IMR-90 (cell line): ENCODE results near the gene RAB40C. TPM values are rescaled to one million over a fixed set of nuclear protein-coding genes. Genes with fewer than 3 reads are reported as not detected.
A peak's percentile ranks its signal among the peaks of the same experiment; 100 is the strongest.

Experiments
- ATAC-seq: fragments of 200-7000 bp; cut with Tn5 transposase; 2 replicates; pipeline ENCODE4 v1.9.1; 2020; ENCODE audit warnings: low read depth, mild to moderate bottlenecking, moderate library complexity
- BruUV-seq: library from RNA; stranded (reverse); fragments of 400-500 nt; replicated peaks from 2 replicates; lab custom pipeline; 2021; lab: Mats Ljungman, UMichigan
- CTCF ChIA-PET: fragments of 300-600 bp; formaldehyde crosslinking; extraction: SDS; loops from one replicate; lab custom pipeline; 2021; ENCODE audit warnings: antibody characterized with exemption; lab: Yijun Ruan, JAX
- POLR2A ChIA-PET: fragments of 300-600 bp; sonication (Branson Sonifier 250); formaldehyde crosslinking; loops from one replicate; lab custom pipeline; 2022; ENCODE audit warnings: antibody characterized with exemption; ENCODE audit not compliant: unreplicated experiment; lab: Charles Lee
- DNase-seq: peaks from one replicate; pipeline ENCODE4 v3.0.0; 2013
- H2AFZ ChIP-seq: replicated peaks from 2 replicates; pipeline ENCODE3; 2013; ENCODE audit warnings: low read length, mild to moderate bottlenecking; ENCODE audit not compliant: poor library complexity
- H2AK5ac ChIP-seq: 2 replicates; pipeline ENCODE4 v1.6.1; 2013; ENCODE audit warnings: low read depth, low read length, inconsistent platforms
- H2AK9ac ChIP-seq: replicated peaks from 2 replicates; pipeline ENCODE3; 2013; ENCODE audit warnings: mild to moderate bottlenecking, low read depth, low read length, moderate library complexity; ENCODE audit not compliant: poor library complexity
- H2BK120ac ChIP-seq: 2 replicates; pipeline ENCODE4 v1.6.1; 2013; ENCODE audit warnings: low read depth, low read length, inconsistent platforms
- H2BK15ac ChIP-seq: 3 replicates; pipeline ENCODE4 v1.6.1; 2013; ENCODE audit warnings: low read depth, low read length, inconsistent platforms
- H2BK20ac ChIP-seq: 2 replicates; pipeline ENCODE4 v1.6.1; 2013; ENCODE audit warnings: low read depth, mild to moderate bottlenecking, inconsistent platforms, low read length, moderate library complexity
- H2BK5ac ChIP-seq: 2 replicates; pipeline ENCODE4 v1.6.1; 2013; ENCODE audit warnings: mild to moderate bottlenecking, low read depth, low read length, inconsistent platforms; ENCODE audit not compliant: poor library complexity, severe bottlenecking
- H3K14ac ChIP-seq: replicated peaks from 2 replicates; pipeline ENCODE4 v1.6.1; 2013; ENCODE audit warnings: low read depth, low read length, inconsistent platforms
- H3K18ac ChIP-seq: 2 replicates; pipeline ENCODE4 v1.6.1; 2013; ENCODE audit warnings: low read depth, low read length, control low read depth
- H3K23ac ChIP-seq: 2 replicates; pipeline ENCODE4 v1.6.1; 2013; ENCODE audit warnings: low read depth, low read length, inconsistent platforms
- H3K27ac ChIP-seq: 2 replicates; pipeline ENCODE4 v1.5.1; 2013; ENCODE audit warnings: mild to moderate bottlenecking, control low read depth, low read length; ENCODE audit not compliant: insufficient read depth
- H3K27me3 ChIP-seq: 2 replicates; pipeline ENCODE4 v1.6.1; 2013; ENCODE audit warnings: low read length; ENCODE audit not compliant: control insufficient read depth, insufficient read depth
- H3K36me3 ChIP-seq: 2 replicates; pipeline ENCODE4 v1.6.1; 2013; ENCODE audit warnings: low read length, mixed read lengths; ENCODE audit not compliant: control insufficient read depth, insufficient read depth
- H3K4ac ChIP-seq: 2 replicates; pipeline ENCODE4 v1.6.1; 2013; ENCODE audit warnings: low read depth, low read length, inconsistent platforms
- H3K4me1 ChIP-seq: 2 replicates; pipeline ENCODE4 v1.6.1; 2013; ENCODE audit warnings: low read length, mixed read lengths; ENCODE audit not compliant: control insufficient read depth, insufficient read depth
- H3K4me2 ChIP-seq: 2 replicates; pipeline ENCODE4 v1.6.1; 2013; ENCODE audit warnings: low read depth, mild to moderate bottlenecking, control low read depth, low read length, moderate library complexity
- H3K4me3 ChIP-seq: 2 replicates; pipeline ENCODE4 v1.5.1; 2013; ENCODE audit warnings: low read depth, mild to moderate bottlenecking, control low read depth, low read length, moderate library complexity; ENCODE audit not compliant: insufficient read depth
- H3K56ac ChIP-seq: 2 replicates; pipeline ENCODE4 v1.6.1; 2013; ENCODE audit warnings: low read length, inconsistent platforms; ENCODE audit not compliant: insufficient read depth; ENCODE audit errors: extremely low read depth
- H3K79me1 ChIP-seq, 2 experiments: 2 replicates each; pipeline ENCODE4 v1.6.1; 2013; ENCODE audit warnings: low read length in 2 of 2, inconsistent platforms in 1 of 2, low read depth in 1 of 2
- H3K9ac ChIP-seq: 2 replicates; pipeline ENCODE4 v1.6.1; 2013; ENCODE audit warnings: low read depth, low read length, control low read depth
- H3K9me1 ChIP-seq: 2 replicates; pipeline ENCODE4 v1.6.1; 2013; ENCODE audit warnings: low read length, inconsistent platforms; ENCODE audit not compliant: insufficient read depth
- H3K9me3 ChIP-seq: 2 replicates; pipeline ENCODE4 v1.6.1; 2013; ENCODE audit warnings: low read length; ENCODE audit not compliant: control insufficient read depth, insufficient read depth
- H4K20me1 ChIP-seq: 2 replicates; pipeline ENCODE4 v1.6.1; 2013; ENCODE audit warnings: low read length, inconsistent platforms; ENCODE audit not compliant: insufficient read depth
- H4K5ac ChIP-seq: 2 replicates; pipeline ENCODE4 v1.6.1; 2013; ENCODE audit warnings: mild to moderate bottlenecking, low read depth, low read length, control low read depth
- H4K8ac ChIP-seq, 2 experiments: 2 replicates each; pipeline ENCODE4 v1.6.1; 2013; ENCODE audit warnings: low read depth in 2 of 2, low read length in 2 of 2, control low read depth in 1 of 2, inconsistent platforms in 1 of 2
- H4K91ac ChIP-seq: 2 replicates; pipeline ENCODE4 v1.6.1; 2013; ENCODE audit warnings: low read depth, low read length, inconsistent platforms; ENCODE audit not compliant: insufficient read depth
- BHLHE40 ChIP-seq: fragments of 150-350 bp; IDR thresholded peaks from 2 replicates; pipeline ENCODE4 v1.6.1; 2016; ENCODE audit warnings: mild to moderate bottlenecking, low read depth, low read length
- CEBPB ChIP-seq: IDR thresholded peaks from 2 replicates; pipeline ENCODE4 v1.6.1; 2012; ENCODE audit warnings: low read depth, low read length, improper control_type of control experiment
- CHD1 ChIP-seq: IDR thresholded peaks from 2 replicates; pipeline ENCODE4 v1.6.1; 2012; ENCODE audit warnings: low read depth, low read length, improper control_type of control experiment
- FOS ChIP-seq: fragments of 150-350 bp; IDR thresholded peaks from 2 replicates; pipeline ENCODE4 v1.6.1; 2016; ENCODE audit warnings: low read depth, low read length
- MAFK ChIP-seq: IDR thresholded peaks from 2 replicates; pipeline ENCODE4 v1.6.1; 2012; ENCODE audit warnings: low read depth, low read length, improper control_type of control experiment
- MAZ ChIP-seq: IDR thresholded peaks from 2 replicates; pipeline ENCODE4 v1.6.1; 2012; ENCODE audit warnings: low read depth, mild to moderate bottlenecking, low read length, improper control_type of control experiment, moderate library complexity, borderline replicate concordance
- MXI1 ChIP-seq: IDR thresholded peaks from 2 replicates; pipeline ENCODE4 v1.6.1; 2012; ENCODE audit warnings: low read depth, mild to moderate bottlenecking, low read length, moderate library complexity, borderline replicate concordance
- NFE2L2 ChIP-seq: fragments of 150-350 bp; IDR thresholded peaks from 2 replicates; pipeline ENCODE4 v1.6.1; 2016; ENCODE audit warnings: low read depth, mild to moderate bottlenecking, low read length
- RCOR1 ChIP-seq: IDR thresholded peaks from 2 replicates; pipeline ENCODE4 v1.6.1; 2012; ENCODE audit warnings: mild to moderate bottlenecking, low read length, improper control_type of control experiment; ENCODE audit not compliant: insufficient replicate concordance
- RFX5 ChIP-seq: IDR thresholded peaks from 2 replicates; pipeline ENCODE4 v1.8.0; 2012; ENCODE audit warnings: low read depth, mild to moderate bottlenecking, low read length, moderate library complexity
- WGBS, 2 experiments: methylation state at CpG; one replicate each; pipeline versions ENCODE4 v1.1.5 to v1.1.7; 2013; ENCODE audit warnings: missing lambda C conversion rate in 2 of 2; ENCODE audit not compliant: insufficient read length in 1 of 2; ENCODE audit errors: extremely low coverage in 2 of 2; 5-methylcytosine and 5-hydroxymethylcytosine counted together
- dilution Hi-C: fragments of 300-500 bp; cut with HindIII; formaldehyde crosslinking; loops from one replicate; pipeline ENCODE4 v1.14.3; 2018; ENCODE audit warnings: low sequenced_read_pairs; ENCODE audit not compliant: unreplicated experiment
- in situ Hi-C: fragments of 300-500 bp; cut with MboI; formaldehyde crosslinking; loops from 3 replicates; pipeline ENCODE4 v1.14.3; 2019; ENCODE audit warnings: low sequenced_read_pairs, inconsistent platforms, mixed read lengths
- intact Hi-C: fragments of 100-400 bp; cut with micrococcal nuclease; formaldehyde crosslinking; loops from 2 replicates; pipeline ENCODE4 v1.10.0; 2022
- polyA plus RNA-seq, 3 experiments: library from polyadenylated mRNA; depleted of rRNA; stranded (reverse); fragments of >200 nt; gene quantifications; 2 replicates each; pipeline ENCODE4 v1.2.3, GENCODE V29; 2012; ENCODE audit warnings: low replicate concordance in 1 of 3
- total RNA-seq: library from RNA; depleted of rRNA; stranded (reverse); fragments of >200 nt; gene quantifications from 2 replicates; pipeline ENCODE4 v1.2.3, GENCODE V29; 2012
- TF ChIP-seq, protein P1 (sequence below): conservative IDR thresholded peaks from 2 replicates; pipeline ENCODE4 v1.5.1; 2012; ENCODE audit warnings: mild to moderate bottlenecking, low read depth, low read length, improper control_type of control experiment

Gene RAB40C
- total and polyA plus RNA-seq, 2 of the 4 experiments (the other 2 are of a cell fraction): 6.8 to 13.7 TPM

DNA sequence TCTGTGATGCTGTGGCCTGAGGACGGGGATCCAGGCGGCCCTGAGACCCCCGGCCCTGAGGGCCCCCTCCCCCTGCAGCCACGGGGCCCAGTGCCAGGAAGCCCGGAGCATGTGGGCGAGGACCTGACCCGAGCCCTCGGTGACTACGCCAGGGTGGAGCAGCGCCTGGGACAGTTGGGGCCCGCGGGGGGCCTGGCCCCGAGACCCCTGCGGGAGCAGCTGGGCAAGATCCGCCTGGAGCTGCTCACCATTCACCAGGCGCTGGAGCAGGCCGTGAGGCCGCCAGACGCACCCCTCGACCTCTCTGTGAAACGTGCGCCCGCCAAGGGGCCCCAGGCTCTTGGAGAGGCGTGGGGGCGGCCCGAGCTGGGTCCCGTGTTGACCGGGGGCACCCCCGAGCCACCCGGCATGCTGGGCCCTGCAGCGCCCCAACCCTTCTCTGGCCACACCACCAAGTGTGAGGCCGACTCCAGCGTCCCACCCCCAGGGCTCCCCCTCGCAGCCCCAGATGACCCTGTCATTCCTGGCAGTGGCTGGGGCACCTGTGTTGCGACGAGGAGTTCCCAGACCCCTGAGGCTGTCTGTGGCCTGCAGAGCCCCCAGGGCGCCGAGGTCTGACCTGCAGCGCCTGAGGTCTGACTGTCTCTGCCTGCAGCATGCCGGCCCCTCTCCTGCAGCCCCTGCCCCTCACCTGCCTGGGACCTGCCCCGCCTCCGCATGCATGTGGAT, 25.0 kb upstream of the RAB40C start:
- no peak for ATAC-seq
- no peak overlapping the region for H4K5ac ChIP-seq
- H4K20me1 ChIP-seq: no peaks in the 10 kb centered on the region; the same call in 1 of the 2 replicates
- H3K27me3 ChIP-seq: peaks cover 26% of the 10 kb centered on the region
- WGBS, 2 experiments: 78% methylated on average over 14 of the region's 42 CpGs; no CpG with 5 or more reads in 1 of the 2 experiments
- H3K4me1 ChIP-seq: peaks cover 19% of the 10 kb centered on the region
- no peak overlapping the region for H3K9ac ChIP-seq
- H4K8ac ChIP-seq: no peak overlapping the region
- H3K36me3 ChIP-seq: no peaks in the 10 kb centered on the region
- H3K9me3 ChIP-seq: no peaks in the 10 kb centered on the region
- H2BK15ac ChIP-seq: no peak overlapping the region
- in situ Hi-C loops (no loop called here), intact Hi-C loops (no loop called here), dilution Hi-C loops (no loop called here)
- H3K4me3 ChIP-seq: no peak overlapping the region
- H3K79me1 ChIP-seq: no peaks in the 10 kb centered on the region
- no peak overlapping the region for H3K23ac ChIP-seq
- H4K91ac ChIP-seq: no peak overlapping the region
- no peak overlapping the region for H3K4me2 ChIP-seq
- BruUV-seq: no TSS peak
- ChIA-PET CTCF (no interaction called here), POLR2A (no interaction called here)
- peaks cover 4% of the 10 kb centered on the region for H3K9me1 ChIP-seq
- H3K27ac ChIP-seq: no peak overlapping the region
- H2AK9ac ChIP-seq: peak overlapping the region; percentile 63
- no peak overlapping the region for H3K14ac ChIP-seq
- H2BK120ac ChIP-seq: no peak overlapping the region
- no peak overlapping the region for H3K18ac ChIP-seq
- no peak overlapping the region for H2BK20ac ChIP-seq
- TF ChIP-seq, protein P1, sequence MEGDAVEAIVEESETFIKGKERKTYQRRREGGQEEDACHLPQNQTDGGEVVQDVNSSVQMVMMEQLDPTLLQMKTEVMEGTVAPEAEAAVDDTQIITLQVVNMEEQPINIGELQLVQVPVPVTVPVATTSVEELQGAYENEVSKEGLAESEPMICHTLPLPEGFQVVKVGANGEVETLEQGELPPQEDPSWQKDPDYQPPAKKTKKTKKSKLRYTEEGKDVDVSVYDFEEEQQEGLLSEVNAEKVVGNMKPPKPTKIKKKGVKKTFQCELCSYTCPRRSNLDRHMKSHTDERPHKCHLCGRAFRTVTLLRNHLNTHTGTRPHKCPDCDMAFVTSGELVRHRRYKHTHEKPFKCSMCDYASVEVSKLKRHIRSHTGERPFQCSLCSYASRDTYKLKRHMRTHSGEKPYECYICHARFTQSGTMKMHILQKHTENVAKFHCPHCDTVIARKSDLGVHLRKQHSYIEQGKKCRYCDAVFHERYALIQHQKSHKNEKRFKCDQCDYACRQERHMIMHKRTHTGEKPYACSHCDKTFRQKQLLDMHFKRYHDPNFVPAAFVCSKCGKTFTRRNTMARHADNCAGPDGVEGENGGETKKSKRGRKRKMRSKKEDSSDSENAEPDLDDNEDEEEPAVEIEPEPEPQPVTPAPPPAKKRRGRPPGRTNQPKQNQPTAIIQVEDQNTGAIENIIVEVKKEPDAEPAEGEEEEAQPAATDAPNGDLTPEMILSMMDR: no peak
- TF ChIP-seq BHLHE40 (no peak), RCOR1 (no peak), CEBPB (no peak), MXI1 (no peak), MAZ (no peak), RFX5 (no peak), MAFK (no peak), CHD1 (no peak), NFE2L2 (no peak), FOS (no peak)
- H3K56ac ChIP-seq: no peak overlapping the region
- DNase-seq: no peak
- H2AK5ac ChIP-seq: no peak overlapping the region
- H3K4ac ChIP-seq: no peak overlapping the region
- H2BK5ac ChIP-seq: no peak overlapping the region
- H2AFZ ChIP-seq: no peak overlapping the region
